Tibial artery (tissue), 4 donors: ENCODE data around the gene TSPO2.
A peak's percentile ranks its signal among the peaks of the same experiment; 100 is the strongest.

ENCODE experiments used
- DNase-seq, 2 donors: peaks; one replicate each; pipeline ENCODE4 v3.0.0-alpha.2; 2019
- H3K27ac ChIP-seq, 2 donors: fragments of 200-600 bp; sonication (generic) in 1 of 2; 1 replicate in 1 of 2; 2 replicates in 1 of 2; pipeline ENCODE4 v1.5.1; 2018 to 2019; ENCODE audit warnings: mild to moderate bottlenecking in 1 of 2
- H3K27me3 ChIP-seq, 2 donors: fragments of 200-600 bp; sonication (generic) in 1 of 2; one replicate each; pipeline versions ENCODE4 v1.5.1 to v1.6.0; 2016 to 2019
- H3K36me3 ChIP-seq, 3 donors: fragments of 200-600 bp; sonication (generic) in 2 of 3; one replicate each; pipeline ENCODE4 v1.5.1; 2016 to 2019; ENCODE audit warnings: mild to moderate bottlenecking in 2 of 3
- H3K4me1 ChIP-seq, 4 donors: fragments of 200-600 bp; sonication (generic) in 2 of 4; 1 replicate in 3 of 4; 2 replicates in 1 of 4; pipeline ENCODE4 v1.5.1; 2016 to 2019
- H3K4me3 ChIP-seq, 2 donors: fragments of 200-600 bp; sonication (generic) in 1 of 2; 1 replicate in 1 of 2; 2 replicates in 1 of 2; pipeline ENCODE4 v1.5.1; 2018 to 2019; ENCODE audit warnings: mild to moderate bottlenecking in 2 of 2
- H3K9me3 ChIP-seq, 3 donors: fragments of 200-600 bp; sonication (generic) in 1 of 3; one replicate each; pipeline ENCODE4 v1.5.1; 2016 to 2019
- CTCF ChIP-seq, 2 experiments: fragments of 200-600 bp in 1 of 2; fragments of 450-650 bp in 1 of 2; IDR thresholded peaks; one replicate each; pipeline ENCODE4 v1.5.1; 2017 to 2019; ENCODE audit warnings: antibody characterized with exemption in 2 of 2, mild to moderate bottlenecking in 1 of 2, moderate library complexity in 1 of 2
- intact Hi-C: fragments of 100-400 bp; cut with DNase I; formaldehyde crosslinking; loops from one replicate; pipeline ENCODE4 v1.15.0; 2023; ENCODE audit warnings: low total_unique reads

TSPO2 gene

DNA sequence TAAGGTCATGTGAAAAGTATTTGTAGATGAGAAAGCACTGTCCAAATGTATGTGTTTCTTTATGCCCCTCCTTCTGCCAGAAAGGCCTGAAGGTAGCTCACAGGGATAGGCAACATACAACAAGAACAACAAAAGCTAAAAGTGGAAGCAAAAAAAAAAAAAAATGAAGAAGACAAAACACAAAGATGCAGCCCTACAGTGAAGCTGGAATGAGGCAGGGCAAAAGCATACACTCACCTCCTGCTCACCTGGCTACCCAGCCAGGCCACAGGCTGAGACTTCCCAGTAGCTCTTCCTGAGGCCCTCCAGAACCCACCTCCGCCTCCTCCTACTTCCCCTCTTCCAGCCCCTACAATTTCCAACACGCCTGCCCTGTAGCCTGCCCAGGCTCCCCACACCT lies 5.7 kb upstream of the TSPO2 start:
- no peaks in the 10 kb centered on the region for H3K9me3 ChIP-seq
- no peak for TF ChIP-seq CTCF (IDR thresholded peaks at IDR 0.05)
- H3K4me1 ChIP-seq, result no peaks in the 10 kb centered on the region
- DNase-seq, result no peak
- intact Hi-C loops, result no loop called here
- H3K36me3 ChIP-seq, result no peaks in the 10 kb centered on the region
- no peak overlapping the region for H3K27ac ChIP-seq
- no peak overlapping the region for H3K4me3 ChIP-seq
- H3K27me3 ChIP-seq, result no peaks in the 10 kb centered on the region

DNA sequence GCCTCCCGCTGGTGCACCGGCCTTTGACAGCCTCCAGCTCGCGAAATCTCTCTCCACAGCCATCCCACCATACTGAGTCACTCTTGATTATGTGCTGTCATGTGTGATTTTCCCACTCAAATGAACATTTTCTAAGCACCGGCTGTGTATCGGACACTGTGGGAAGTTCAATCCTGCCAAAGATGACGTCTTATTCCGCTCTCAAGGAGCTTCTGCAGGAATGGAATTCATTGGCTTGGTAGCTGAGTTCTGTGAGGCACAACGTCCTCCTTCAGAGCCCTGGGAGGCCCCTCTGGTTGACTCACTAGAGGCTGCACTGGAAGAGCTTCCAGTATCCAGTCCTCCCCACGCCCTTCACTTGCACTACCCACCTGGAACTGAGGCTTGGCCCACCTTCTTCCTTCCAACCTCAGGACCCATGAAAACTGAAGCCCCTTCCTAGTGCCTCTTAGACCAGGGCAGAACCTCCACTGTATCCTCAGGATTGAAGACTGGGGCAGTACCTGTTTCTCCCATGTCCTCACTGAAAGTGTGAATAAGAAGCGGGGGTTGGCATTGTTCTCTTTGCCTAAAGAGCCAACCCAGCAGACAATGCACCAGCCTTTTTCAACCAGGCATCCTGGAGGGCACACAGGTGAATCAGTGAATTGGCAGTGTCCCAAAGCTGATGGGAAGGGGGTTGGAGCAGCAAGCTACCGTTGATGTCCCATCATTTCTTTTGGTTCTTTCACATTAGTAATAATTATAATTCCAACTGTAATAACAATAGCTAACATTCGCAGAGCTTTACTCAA lies 5.0 kb upstream of the TSPO2 start:
- no peak for TF ChIP-seq CTCF (IDR thresholded peaks at IDR 0.05)
- no peaks in the 10 kb centered on the region for H3K4me1 ChIP-seq
- H3K27ac ChIP-seq, result no peak overlapping the region
- H3K27me3 ChIP-seq, result no peaks in the 10 kb centered on the region
- intact Hi-C loops, result no loop called here
- no peaks in the 10 kb centered on the region for H3K36me3 ChIP-seq
- H3K9me3 ChIP-seq, result no peaks in the 10 kb centered on the region
- H3K4me3 ChIP-seq, result no peak overlapping the region
- DNase-seq, result no peak

GRCh38 chr6:41038205-41038604 lies 4.1 kb upstream of the TSPO2 start:
- Histone ChIP-seq H3K36me3 (no peaks in the 10 kb centered on the region), H3K9me3 (no peaks in the 10 kb centered on the region), H3K4me3 (no peak overlapping the region), H3K27ac (no peak overlapping the region), H3K27me3 (no peaks in the 10 kb centered on the region), H3K4me1 (no peaks in the 10 kb centered on the region)
- TF ChIP-seq CTCF (IDR thresholded peaks at IDR 0.05), result no peak
- intact Hi-C loops, result no loop called here
- no peak for DNase-seq

GRCh38 chr6:41039060-41039998 lies 2.9 kb upstream of the TSPO2 start, which contains the start of gene UNC5CL:
TSS of gene UNC5CL (minus strand) at chr6:41039221. CDS start at chr6:41035074, 4,147 bp downstream.
- peak in 1 of 2 experiments; percentile 28 for TF ChIP-seq CTCF (IDR thresholded peaks at IDR 0.05)
- H3K27me3 ChIP-seq, result no peaks in the 10 kb centered on the region
- no peaks in the 10 kb centered on the region for H3K9me3 ChIP-seq
- no peaks in the 10 kb centered on the region for H3K4me1 ChIP-seq
- H3K4me3 ChIP-seq, result no peak within 1 kb of the TSS
- intact Hi-C loops, result no loop called here
- no peaks in the 10 kb centered on the region for H3K36me3 ChIP-seq
- H3K27ac ChIP-seq, result no peak within 1 kb of the TSS
- no peak for DNase-seq

DNA sequence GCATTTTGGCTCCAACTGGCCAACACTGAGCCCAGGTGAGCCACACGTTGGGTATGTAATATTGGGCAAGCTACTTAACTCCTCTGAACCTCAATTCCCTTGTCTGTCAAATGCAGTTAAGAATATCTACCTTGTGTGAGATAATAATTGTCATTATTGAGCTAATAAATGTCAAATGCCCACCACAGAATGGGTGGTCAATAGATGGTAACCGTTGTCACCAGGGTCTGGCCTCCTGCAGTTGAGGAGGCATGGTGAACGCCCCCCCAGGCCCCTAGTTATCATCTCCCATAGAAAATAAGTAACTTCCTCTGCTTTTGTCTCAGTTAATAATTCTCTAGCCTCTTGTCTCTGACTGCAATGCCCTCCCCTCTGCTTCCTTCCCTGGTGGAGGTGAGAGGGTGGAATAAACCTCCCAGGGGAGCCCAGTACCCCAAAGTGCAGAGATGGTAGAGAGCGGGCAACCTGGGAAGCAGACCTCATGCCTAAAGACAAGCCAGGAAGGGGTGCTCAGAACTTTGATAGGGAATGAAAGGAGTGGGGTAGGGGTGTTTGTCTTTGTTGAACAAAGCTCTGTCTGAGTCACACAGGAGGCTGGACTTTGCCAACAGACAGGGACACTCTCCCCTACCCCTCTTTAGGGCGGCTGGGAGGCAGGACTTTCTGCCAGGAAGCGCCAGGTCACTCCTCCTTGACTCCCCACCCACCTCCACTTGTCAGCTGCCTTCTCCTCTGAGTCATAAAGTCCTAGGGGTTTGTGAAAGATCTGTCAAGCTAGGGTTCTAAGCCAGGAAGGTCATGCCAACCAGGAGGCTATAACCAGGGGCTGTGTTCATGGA lies 1.9 kb upstream of the TSPO2 start:
- no peak overlapping the region for H3K4me3 ChIP-seq
- no peak for DNase-seq
- no peak overlapping the region for H3K27ac ChIP-seq
- no peaks in the 10 kb centered on the region for H3K9me3 ChIP-seq
- intact Hi-C loops, result loop anchor here (10.0 kb wide), 1 partner anchor 1056 kb away; no protein-coding TSS in a partner anchor
- H3K27me3 ChIP-seq, result no peaks in the 10 kb centered on the region
- no peaks in the 10 kb centered on the region for H3K36me3 ChIP-seq
- no peaks in the 10 kb centered on the region for H3K4me1 ChIP-seq
- no peak for TF ChIP-seq CTCF (IDR thresholded peaks at IDR 0.05)
